Renal cortical epithelial cell (primary cell): ENCODE measurements around the gene ATOH8. TPM values are rescaled to one million over a fixed set of nuclear protein-coding genes. Genes with fewer than 3 reads are reported as not detected.

Experiments
- DNase-seq: peaks from one replicate; pipeline ENCODE4 v3.0.0-alpha.2; 2011; ENCODE audit warnings: low read depth
- total RNA-seq: library from RNA; depleted of rRNA; stranded (reverse); fragments of >200 nt; gene quantifications from 2 replicates; pipeline ENCODE4 v1.2.3, GENCODE V29; 2014

ATOH8 gene
- total RNA-seq, 1 donor from 2014 or later = 12.9 TPM

DNA sequence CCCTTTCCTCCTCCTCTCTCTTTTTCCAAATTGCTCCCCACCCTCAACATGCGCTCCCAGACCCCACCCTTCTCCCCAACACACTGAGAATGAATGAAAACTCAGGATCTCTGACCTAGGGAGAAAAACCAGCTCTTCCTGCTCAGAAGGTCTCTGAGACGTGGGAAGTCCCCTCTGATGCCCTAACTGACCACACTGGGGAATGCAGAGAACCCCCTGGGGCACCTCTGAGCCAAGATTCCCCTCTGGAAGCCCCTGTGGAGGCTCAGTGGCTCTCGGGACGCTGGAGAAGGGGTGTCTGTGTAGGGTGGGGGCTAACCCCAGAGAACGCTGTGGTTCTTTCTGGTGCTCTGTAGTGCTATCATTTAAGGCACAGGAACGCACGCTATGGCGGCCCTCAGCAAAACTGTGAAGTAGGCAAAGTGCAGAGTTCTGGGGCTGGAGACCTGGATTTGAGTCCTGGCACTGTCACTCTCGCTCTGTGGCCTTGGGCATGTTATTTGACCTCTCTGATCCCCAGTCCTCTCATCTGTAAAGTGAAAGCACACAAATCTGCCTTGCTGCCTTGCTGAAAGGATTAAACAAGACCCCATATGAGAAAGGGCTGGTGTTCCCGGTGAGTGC, 17.1 kb downstream of the ATOH8 start:
- no peak for DNase-seq

GRCh38 chr2:85771486-85771885, 17.7 kb downstream of the ATOH8 start:
- DNase-seq = no peak

GRCh38 chr2:85772019-85772745, 18.4 kb downstream of the ATOH8 start:
- peak; percentile 93 for DNase-seq

DNA sequence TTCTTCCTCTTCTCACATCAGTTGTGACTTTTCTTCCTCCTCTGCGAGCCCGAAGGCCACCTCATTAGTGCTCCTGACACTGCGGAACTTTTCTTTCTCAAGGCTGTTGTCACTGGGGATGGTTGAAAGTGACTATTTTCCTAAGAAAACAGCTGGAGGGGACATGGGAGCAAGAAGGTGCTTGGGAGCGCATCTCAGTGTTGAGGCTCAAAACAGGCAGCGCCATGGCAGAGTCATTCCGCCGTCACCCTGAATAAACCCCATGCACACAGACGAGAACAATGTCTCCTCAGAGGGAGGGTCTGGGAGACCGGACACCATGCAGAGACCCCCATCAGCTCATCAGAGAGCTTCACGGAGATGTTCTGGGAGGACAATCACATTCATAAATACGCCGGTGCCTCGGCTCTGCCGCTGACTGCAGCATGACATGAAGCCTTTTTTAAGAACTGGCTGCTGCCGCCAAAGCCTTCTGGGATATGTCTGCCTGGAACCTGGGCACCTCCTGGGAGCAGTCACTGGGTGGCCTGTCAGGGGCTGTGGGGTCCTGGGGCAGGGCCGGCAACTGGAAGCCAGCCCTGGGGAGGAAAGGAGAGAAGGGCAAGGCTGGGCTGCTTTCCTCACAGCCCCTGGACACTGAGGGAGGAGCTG, 19.2 kb downstream of the ATOH8 start:
- no peak for DNase-seq

DNA sequence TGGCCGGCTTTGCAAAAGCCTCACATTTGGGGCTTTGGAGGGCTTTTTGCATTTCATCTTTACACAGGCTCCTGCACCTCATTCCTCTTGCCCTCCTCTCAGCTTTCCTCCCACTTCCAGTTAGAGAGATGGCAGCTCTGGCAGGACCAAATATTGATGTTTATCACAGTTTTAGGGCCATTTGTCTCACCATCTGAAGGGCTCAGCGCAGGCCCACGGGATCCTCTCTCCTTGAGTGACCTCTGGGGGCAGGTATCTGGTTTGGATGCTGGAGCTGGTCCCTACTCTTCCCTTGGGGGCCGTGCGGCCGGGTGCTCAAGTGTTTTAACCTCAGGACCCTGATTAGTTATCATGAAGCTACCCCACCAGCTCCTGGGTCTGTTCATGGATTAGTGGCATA, 19.9 kb downstream of the ATOH8 start:
- no peak for DNase-seq

DNA sequence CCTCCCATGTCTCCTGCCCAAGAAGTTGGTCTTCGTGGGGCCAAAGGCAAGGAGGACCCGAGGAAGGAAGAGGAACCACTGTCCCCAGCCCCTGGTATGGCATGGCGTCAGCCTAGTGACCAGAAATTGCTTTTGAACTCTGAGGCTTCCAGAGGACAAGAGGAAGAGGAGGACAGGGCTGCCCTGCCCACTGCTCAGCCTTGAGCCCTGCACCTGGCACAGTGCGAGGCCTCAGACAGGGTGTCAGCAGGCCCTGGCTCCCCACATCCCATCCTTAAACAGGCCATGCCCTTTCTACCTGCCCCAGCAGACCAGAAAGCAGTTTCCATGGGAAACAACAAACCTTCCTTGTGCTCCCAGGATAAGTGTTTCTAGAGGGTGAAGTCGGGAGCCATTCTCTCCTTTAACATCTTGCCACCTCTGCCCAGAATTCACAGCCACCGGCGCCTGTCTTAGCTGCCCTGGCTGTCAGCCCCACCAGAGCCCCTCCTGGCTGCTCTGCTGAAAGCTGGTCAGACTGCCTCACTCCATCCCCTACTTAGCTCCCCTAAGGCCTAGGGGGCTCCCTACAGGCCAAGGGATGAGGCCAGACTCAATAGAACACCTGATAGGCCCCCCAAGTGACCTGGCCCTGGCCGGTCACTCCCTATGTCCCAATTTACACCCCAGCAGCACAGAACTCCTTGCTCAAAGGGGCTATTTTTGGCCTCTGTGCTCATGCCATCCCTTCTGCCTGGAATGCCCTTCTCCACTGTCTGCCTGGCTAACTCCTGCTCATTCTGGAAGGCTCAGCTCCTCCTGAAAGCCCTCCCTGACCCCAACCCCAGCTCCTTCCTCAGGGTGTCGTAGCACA, 20.6 kb downstream of the ATOH8 start:
- DNase-seq = no peak

GRCh38 chr2:85775406-85776381, 21.9 kb downstream of the ATOH8 start:
- no peak for DNase-seq

DNA sequence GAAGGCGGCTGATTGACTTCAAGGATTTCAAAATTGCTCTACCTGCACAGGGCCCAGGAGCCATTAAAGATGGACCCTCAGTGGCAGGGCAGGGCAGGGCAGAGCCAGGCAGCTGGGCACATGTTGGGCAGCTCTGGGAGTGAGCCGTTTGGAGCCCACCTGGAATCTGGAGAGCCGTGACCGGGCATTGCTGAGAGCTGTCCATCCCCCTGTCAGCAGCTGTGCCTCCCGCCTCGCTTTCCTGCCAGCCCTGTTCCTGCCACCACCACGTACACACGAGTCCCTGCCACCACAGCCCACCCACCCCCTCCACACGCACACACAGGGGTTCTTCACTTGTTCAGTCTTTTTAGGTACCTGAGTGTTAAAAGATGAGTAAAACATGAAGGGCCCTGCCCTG, 22.9 kb downstream of the ATOH8 start:
- DNase-seq = no peak

- DNase-seq = no peak
Measured at GRCh38 chr2:85777441-85777861, 23.7 kb downstream of the ATOH8 start.

GRCh38 chr2:85778646-85779379, 25.0 kb downstream of the ATOH8 start:
- DNase-seq = no peak

DNA sequence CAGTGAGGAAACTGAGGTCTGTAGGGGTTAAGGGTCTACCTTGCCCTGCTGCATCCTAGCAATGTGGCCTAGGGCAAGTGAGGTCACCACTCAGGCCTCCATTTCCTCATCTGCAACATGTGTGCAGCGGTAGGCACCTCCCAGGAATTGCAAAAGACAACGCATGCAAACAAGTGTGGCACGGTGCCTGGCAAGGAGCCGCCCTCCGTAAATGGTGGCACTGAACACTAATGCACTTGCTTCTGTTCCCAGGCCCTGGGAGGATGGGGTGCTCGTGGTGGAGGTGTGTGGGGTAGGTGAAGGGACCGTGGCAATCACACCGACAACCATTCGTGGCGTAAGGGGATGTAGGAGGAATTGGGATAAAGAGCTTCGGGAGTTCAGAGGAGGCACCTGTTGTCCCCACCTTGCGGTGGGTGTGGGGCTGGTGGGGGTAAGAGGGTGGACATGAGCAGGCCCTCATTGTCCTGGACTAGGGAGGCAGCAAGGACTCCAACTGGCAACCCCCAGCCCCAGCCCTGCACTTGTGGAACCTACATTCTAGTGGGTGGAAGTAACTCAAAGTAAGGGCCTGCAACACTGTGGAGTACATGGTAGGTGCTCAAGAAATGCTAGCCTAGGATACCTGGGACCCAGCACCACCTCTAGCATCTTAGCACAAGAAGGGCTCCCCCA, 26.0 kb downstream of the ATOH8 start:
- no peak for DNase-seq

GRCh38 chr2:85780316-85781012, 26.7 kb downstream of the ATOH8 start:
- DNase-seq = no peak

DNA sequence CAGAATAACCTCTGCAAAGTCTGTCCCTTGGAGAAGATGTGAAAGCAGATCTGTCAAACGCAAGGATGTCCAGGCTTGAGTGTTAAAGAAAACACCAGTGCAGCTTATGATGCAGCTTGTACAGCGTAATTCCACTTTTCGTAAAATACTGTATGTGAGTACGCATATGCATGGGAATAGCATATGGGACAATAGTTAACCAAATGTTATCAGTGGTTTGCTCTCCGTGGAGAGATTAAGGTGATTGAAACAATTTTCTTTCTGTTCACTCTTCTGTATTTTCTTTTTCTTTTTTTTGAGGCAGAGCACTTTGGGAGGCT, 27.2 kb downstream of the ATOH8 start:
- DNase-seq = no peak

GRCh38 chr2:85783796-85784195, 30.0 kb downstream of the ATOH8 start:
- no peak for DNase-seq

GRCh38 chr2:85784474-85784986, 30.7 kb downstream of the ATOH8 start:
- DNase-seq = no peak

DNA sequence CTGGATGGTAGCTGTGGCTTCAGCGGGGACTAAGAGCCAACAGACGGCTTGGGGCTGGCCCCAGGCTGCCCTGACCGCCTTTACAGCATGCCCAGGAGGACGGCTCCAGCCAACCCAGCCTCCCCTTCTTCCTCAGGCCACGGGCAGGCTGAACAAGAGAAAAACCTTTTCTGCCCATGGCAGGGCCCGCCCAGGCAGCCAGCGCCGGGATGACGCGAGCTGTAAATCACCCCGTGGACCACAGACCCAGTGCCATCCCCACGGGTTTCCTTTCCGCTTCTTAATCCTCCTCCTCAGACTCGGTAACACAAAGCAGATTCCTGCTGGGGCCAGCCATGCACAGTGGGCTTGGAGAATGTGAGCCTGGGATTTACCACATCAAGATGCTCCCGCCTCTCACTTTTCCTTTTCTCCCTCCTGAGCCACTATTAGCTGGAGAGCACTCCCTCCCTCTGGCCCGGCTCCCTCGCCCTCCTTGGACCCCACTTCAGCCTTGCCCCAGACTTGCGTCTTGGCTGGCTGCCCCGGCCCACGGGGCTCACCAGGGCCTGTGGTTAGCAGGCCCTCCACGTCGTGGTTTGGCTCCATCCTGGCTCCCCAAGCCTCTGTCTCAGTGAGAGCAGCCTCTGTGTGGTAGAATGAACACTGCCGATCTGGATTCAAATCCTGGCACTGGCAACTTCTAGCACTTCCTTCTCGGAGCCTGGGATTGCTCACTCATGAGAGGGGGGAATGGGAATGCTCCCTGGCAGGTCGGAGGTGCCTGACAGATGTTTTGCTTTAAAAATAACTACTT, 31.4 kb downstream of the ATOH8 start:
- peak; percentile 8 for DNase-seq

DNA sequence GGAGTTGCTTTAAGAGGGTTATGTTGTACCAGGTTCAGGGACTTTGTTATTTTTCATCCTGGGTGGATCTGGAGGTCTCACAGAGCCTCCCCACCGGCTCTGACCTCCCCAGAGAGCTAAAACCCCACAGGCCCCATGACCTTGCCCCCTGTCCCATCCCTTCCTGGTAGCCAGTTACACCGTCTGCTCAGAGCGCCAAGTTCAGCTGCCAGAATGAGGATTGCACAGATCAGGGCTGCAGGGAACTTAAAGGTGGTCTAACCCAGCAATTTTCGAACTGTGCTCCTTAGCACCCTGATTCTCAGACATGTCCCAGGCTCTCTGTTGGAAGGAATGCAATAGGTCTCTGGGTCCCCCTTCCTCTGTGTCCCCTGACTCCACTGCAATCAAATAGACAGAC, 32.1 kb downstream of the ATOH8 start:
- DNase-seq = no peak

GRCh38 chr2:85786444-85786843, 32.7 kb downstream of the ATOH8 start:
- DNase-seq = no peak
